ENCODE data around the gene CACNB4. TPM values are rescaled to one million over a fixed set of nuclear protein-coding genes. Genes with fewer than 3 reads are reported as not detected.

Gene CACNB4
- polyA plus RNA-seq, 1 of the 3 experiments (the other 2 are of a cell fraction), result 0.18 TPM

DNA sequence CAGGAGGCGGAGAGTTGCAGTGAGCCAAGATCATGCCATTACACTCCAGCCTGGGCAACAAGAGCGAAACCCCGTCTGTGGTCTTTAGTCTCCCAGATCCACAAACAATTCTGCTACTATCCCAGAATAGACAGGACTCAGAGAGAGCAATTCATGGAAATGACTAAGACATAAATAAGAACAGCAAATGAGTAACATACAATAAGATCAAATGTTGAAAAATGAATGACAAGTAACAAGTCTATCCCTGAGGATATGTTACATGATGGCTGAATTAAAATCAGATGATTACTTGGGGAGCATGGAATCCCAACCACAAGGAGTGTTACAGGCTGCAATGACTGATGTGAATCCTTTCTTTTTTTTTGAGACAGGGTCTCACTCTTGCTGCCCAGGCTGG is 280.9 kb downstream of the CACNB4 start:
- Histone ChIP-seq H3K79me2 (ENCODE audit: insufficient read depth) (peaks cover 76% of the 10 kb centered on the region), H2AFZ (ENCODE audit: low read depth) (no peak overlapping the region), H3F3A (replicated peaks; ENCODE audit: insufficient read depth) (peaks cover 5% of the 10 kb centered on the region), H4K20me1 (ENCODE audit: insufficient read depth) (peaks cover 42% of the 10 kb centered on the region), H3K27ac (ENCODE audit: low read depth in 2 of 2, low read length in 1 of 2) (no peak overlapping the region), H3K9me3 (no peaks in the 10 kb centered on the region), H3K27me3 (ENCODE audit: insufficient read depth) (no peaks in the 10 kb centered on the region), H3K4me1 (ENCODE audit: control insufficient read depth in 1 of 2, insufficient read depth in 2 of 2, low read depth in 1 of 2, low read length in 1 of 2) (no peaks in the 10 kb centered on the region), H3K9ac (no peak overlapping the region), H3K4me2 (no peak overlapping the region), H3K36me3 (replicated peaks in 1 of 2; ENCODE audit: control insufficient read depth in 1 of 2, insufficient read depth in 2 of 2, low read length in 1 of 2) (peaks cover 14 to 20% of the 10 kb centered on the region in 2 experiments), H3K9me2 (no peaks in the 10 kb centered on the region), H3K4me3 (ENCODE audit: low read depth in 2 of 2, low read length in 1 of 2) (no peak overlapping the region)
- no peak for DNase-seq
- ChIA-PET POLR2A (no interaction called here), CTCF (interaction anchor here (1.1 kb wide), 1 partner anchor 12 kb away, joined by 4 read pairs; no protein-coding TSS in a partner anchor)
- WGBS (ENCODE audit: low lambda C conversion rate), result 98% methylated on average over 3 of the region's 3 CpGs
- TF ChIP-seq NFIC (IDR thresholded peaks at IDR 0.05; ENCODE audit: borderline replicate concordance), result no peak

DNA sequence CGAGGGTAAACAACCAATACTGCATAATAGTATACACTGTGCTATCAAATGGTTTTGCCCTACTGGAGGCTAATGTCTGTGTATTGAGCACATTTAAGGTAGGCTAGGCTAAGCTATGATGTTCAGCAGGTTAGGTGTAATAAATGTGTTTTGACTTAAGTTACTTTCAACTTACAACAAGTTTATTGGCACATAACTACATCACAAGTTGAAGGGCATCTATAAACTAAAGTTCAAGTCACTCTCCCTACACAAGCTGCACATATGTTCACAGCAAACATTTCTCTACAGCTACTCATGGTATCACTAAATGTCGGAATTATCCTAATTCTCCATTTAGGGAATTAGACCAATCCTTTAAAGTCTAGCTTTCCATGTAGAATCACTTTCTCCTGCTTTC is 282.0 kb downstream of the CACNB4 start:
- Histone ChIP-seq H3K27me3 (ENCODE audit: insufficient read depth) (no peaks in the 10 kb centered on the region), H3K27ac (ENCODE audit: low read depth in 2 of 2, low read length in 1 of 2) (no peak overlapping the region), H3K9me2 (no peaks in the 10 kb centered on the region), H3K4me3 (ENCODE audit: low read depth in 2 of 2, low read length in 1 of 2) (no peak overlapping the region), H3K36me3 (replicated peaks in 1 of 2; ENCODE audit: control insufficient read depth in 1 of 2, insufficient read depth in 2 of 2, low read length in 1 of 2) (peaks cover 25 to 30% of the 10 kb centered on the region in 2 experiments), H3K9ac (no peak overlapping the region), H3K79me2 (ENCODE audit: insufficient read depth) (peaks cover 65% of the 10 kb centered on the region), H2AFZ (ENCODE audit: low read depth) (no peak overlapping the region), H3K9me3 (no peaks in the 10 kb centered on the region), H3F3A (replicated peaks; ENCODE audit: insufficient read depth) (no peaks in the 10 kb centered on the region), H4K20me1 (ENCODE audit: insufficient read depth) (peaks cover 31% of the 10 kb centered on the region), H3K4me2 (no peak overlapping the region), H3K4me1 (ENCODE audit: control insufficient read depth in 1 of 2, insufficient read depth in 2 of 2, low read depth in 1 of 2, low read length in 1 of 2) (no peaks in the 10 kb centered on the region)
- ChIA-PET CTCF (interaction anchor here (0.9 to 1.3 kb wide), 3 partner anchors 9 to 182 kb away, joined by 3 to 4 read pairs (median 4); no protein-coding TSS in a partner anchor), POLR2A (no interaction called here)
- TF ChIP-seq FOXJ3 (CRISPR knock-in tag; IDR thresholded peaks at IDR 0.05), result no peak
- TF ChIP-seq, protein P1, sequence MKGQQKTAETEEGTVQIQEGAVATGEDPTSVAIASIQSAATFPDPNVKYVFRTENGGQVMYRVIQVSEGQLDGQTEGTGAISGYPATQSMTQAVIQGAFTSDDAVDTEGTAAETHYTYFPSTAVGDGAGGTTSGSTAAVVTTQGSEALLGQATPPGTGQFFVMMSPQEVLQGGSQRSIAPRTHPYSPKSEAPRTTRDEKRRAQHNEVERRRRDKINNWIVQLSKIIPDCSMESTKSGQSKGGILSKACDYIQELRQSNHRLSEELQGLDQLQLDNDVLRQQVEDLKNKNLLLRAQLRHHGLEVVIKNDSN (IDR thresholded peaks at IDR 0.05; ENCODE audit: borderline replicate concordance, low read depth), result no peak
- no peak for TF ChIP-seq POLR2AphosphoS5 (IDR thresholded peaks at IDR 0.05; ENCODE audit: low read depth, low read length)
- TF ChIP-seq, protein P2, sequence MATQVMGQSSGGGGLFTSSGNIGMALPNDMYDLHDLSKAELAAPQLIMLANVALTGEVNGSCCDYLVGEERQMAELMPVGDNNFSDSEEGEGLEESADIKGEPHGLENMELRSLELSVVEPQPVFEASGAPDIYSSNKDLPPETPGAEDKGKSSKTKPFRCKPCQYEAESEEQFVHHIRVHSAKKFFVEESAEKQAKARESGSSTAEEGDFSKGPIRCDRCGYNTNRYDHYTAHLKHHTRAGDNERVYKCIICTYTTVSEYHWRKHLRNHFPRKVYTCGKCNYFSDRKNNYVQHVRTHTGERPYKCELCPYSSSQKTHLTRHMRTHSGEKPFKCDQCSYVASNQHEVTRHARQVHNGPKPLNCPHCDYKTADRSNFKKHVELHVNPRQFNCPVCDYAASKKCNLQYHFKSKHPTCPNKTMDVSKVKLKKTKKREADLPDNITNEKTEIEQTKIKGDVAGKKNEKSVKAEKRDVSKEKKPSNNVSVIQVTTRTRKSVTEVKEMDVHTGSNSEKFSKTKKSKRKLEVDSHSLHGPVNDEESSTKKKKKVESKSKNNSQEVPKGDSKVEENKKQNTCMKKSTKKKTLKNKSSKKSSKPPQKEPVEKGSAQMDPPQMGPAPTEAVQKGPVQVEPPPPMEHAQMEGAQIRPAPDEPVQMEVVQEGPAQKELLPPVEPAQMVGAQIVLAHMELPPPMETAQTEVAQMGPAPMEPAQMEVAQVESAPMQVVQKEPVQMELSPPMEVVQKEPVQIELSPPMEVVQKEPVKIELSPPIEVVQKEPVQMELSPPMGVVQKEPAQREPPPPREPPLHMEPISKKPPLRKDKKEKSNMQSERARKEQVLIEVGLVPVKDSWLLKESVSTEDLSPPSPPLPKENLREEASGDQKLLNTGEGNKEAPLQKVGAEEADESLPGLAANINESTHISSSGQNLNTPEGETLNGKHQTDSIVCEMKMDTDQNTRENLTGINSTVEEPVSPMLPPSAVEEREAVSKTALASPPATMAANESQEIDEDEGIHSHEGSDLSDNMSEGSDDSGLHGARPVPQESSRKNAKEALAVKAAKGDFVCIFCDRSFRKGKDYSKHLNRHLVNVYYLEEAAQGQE (IDR thresholded peaks at IDR 0.05; ENCODE audit: low read depth, low read length), result no peak
- TF ChIP-seq YY1 (IDR thresholded peaks at IDR 0.05; ENCODE audit: low read depth), result no peak
- DNase-seq, result no peak
- 98% methylated on average over 2 of the region's 2 CpGs for WGBS (ENCODE audit: low lambda C conversion rate)

Data from SK-N-SH (cell line).